GM12878 (cell line): ENCODE measurements around the gene VPS26A. TPM values are rescaled to one million over a fixed set of nuclear protein-coding genes. Genes with fewer than 3 reads are reported as not detected.

Experiments used
- ATAC-seq: fragments of 200-7000 bp; cut with Tn5 transposase; 3 replicates; pipeline ENCODE4 v1.9.1; 2020; ENCODE audit warnings: mild to moderate bottlenecking, moderate library complexity
- BruUV-seq: library from RNA; stranded (reverse); fragments of 400-500 nt; replicated peaks from 2 replicates; lab custom pipeline; 2021; lab: Mats Ljungman, UMichigan
- CTCF ChIA-PET: fragments of 300-600 bp; sonication (Branson Sonifier 250); formaldehyde crosslinking; extraction: SDS; loops from one replicate; lab custom pipeline; 2021; ENCODE audit warnings: inconsistent platforms; lab: Yijun Ruan, JAX
- POLR2A ChIA-PET: fragments of 350-600 bp; formaldehyde crosslinking; extraction: SDS; loops from one replicate; lab custom pipeline; 2021; ENCODE audit warnings: inconsistent platforms; lab: Charles Lee
- RAD21 ChIA-PET: fragments of 300-600 bp; sonication (Branson Sonifier 250); formaldehyde crosslinking; loops from one replicate; lab custom pipeline; 2023; ENCODE audit warnings: antibody characterized with exemption; ENCODE audit not compliant: unreplicated experiment; lab: Charles Lee
- SMC1A ChIA-PET: fragments of 300-600 bp; sonication (Branson Sonifier 250); formaldehyde crosslinking; loops from one replicate; lab custom pipeline; 2023; ENCODE audit not compliant: unreplicated experiment, uncharacterized antibody; lab: Charles Lee
- DNase-seq: peaks from one replicate; pipeline ENCODE4 v3.0.0-alpha.2; 2011; ENCODE audit warnings: low read depth, low spot score
- FAIRE-seq: peaks from 3 replicates; lab custom pipeline; 2011; peaks lifted over from hg19 to GRCh38; lab: Jason Lieb, UNC
- H2AFZ ChIP-seq: 2 replicates; pipeline ENCODE4 v1.6.0; 2011; ENCODE audit warnings: low read depth, low read length, control low read depth; ENCODE audit not compliant: control insufficient read depth
- H3K27ac ChIP-seq: 2 replicates; pipeline ENCODE4 v1.5.1; 2011; ENCODE audit warnings: control low read depth; ENCODE audit not compliant: control insufficient read depth, insufficient read depth
- H3K27me3 ChIP-seq, 2 experiments: replicated peaks in 1 of 2; 2 replicates each; pipeline versions ENCODE4 v1.6.0 to v1.6.1; 2011; ENCODE audit warnings: low read length in 1 of 2; ENCODE audit not compliant: control insufficient read depth in 2 of 2, insufficient read depth in 2 of 2
- H3K36me3 ChIP-seq, 2 experiments: 2 replicates each; pipeline ENCODE4 v1.5.1; 2011; ENCODE audit warnings: low read length in 1 of 2; ENCODE audit not compliant: control insufficient read depth in 2 of 2, insufficient read depth in 2 of 2
- H3K4me1 ChIP-seq: 2 replicates; pipeline ENCODE4 v1.6.1; 2011; ENCODE audit warnings: mild to moderate bottlenecking, low read length, moderate library complexity, mixed read lengths; ENCODE audit not compliant: control insufficient read depth, insufficient read depth
- H3K4me2 ChIP-seq: 2 replicates; pipeline ENCODE4 v1.6.0; 2011; ENCODE audit warnings: control low read depth; ENCODE audit not compliant: control insufficient read depth, insufficient read depth
- H3K4me3 ChIP-seq: fragments of 200-600 bp; sonication (generic); 2 replicates; pipeline ENCODE4 v1.5.1; 2016
- H3K79me2 ChIP-seq: 2 replicates; pipeline ENCODE4 v1.6.0; 2011; ENCODE audit warnings: low read length; ENCODE audit not compliant: control insufficient read depth, insufficient read depth
- H3K9ac ChIP-seq: 2 replicates; pipeline ENCODE4 v1.8.0; 2011; ENCODE audit warnings: low read length, control low read depth, mixed read lengths; ENCODE audit not compliant: control insufficient read depth, insufficient read depth
- H3K9me3 ChIP-seq: replicated peaks from 3 replicates; pipeline ENCODE4 v1.5.1; 2011; ENCODE audit warnings: mild to moderate bottlenecking, low read length; ENCODE audit not compliant: control insufficient read depth, insufficient read depth
- H4K20me1 ChIP-seq: 2 replicates; pipeline ENCODE4 v1.6.0; 2011; ENCODE audit not compliant: control insufficient read depth, insufficient read depth
- CHD4 ChIP-seq: fragments of 200-600 bp; sonication (generic); IDR thresholded peaks from 2 replicates; pipeline ENCODE4 v1.6.1; 2016; ENCODE audit warnings: mild to moderate bottlenecking
- EP300 ChIP-seq, 2 experiments: fragments of 150-350 bp in 1 of 2; IDR thresholded peaks; 2 replicates each; pipeline ENCODE4 v1.6.1; 2011 to 2012; ENCODE audit warnings: low read depth in 2 of 2, low read length in 2 of 2, borderline replicate concordance in 1 of 2, improper control_type of control experiment in 1 of 2, inconsistent platforms in 1 of 2; ENCODE audit not compliant: control insufficient read depth in 1 of 2
- ETV6 ChIP-seq, 2 experiments: fragments of 450-650 bp in 1 of 2; IDR thresholded peaks in 1 of 2; conservative IDR thresholded peaks in 1 of 2; 2 replicates each; pipeline ENCODE4 v1.6.1; 2014; ENCODE audit warnings: antibody characterized with exemption in 1 of 2, borderline replicate concordance in 1 of 2, low read depth in 1 of 2, mild to moderate bottlenecking in 1 of 2, moderate library complexity in 1 of 2
- SMARCA5 ChIP-seq: fragments of 450-650 bp; IDR thresholded peaks from 2 replicates; pipeline ENCODE4 v1.6.1; 2017; ENCODE audit warnings: mild to moderate bottlenecking
- SUZ12 ChIP-seq: fragments of 200-600 bp; sonication (generic); IDR thresholded peaks from one replicate; pipeline ENCODE4 v1.6.1; 2018; ENCODE audit warnings: antibody characterized with exemption, mild to moderate bottlenecking; ENCODE audit not compliant: unreplicated experiment
- TARDBP ChIP-seq: IDR thresholded peaks from 2 replicates; pipeline ENCODE4 v1.6.1; 2016; ENCODE audit warnings: borderline replicate concordance
- WGBS: methylation state at CpG from one replicate; pipeline ENCODE4 v1.1.6; 2016; ENCODE audit warnings: low lambda C conversion rate; ENCODE audit not compliant: insufficient replicate concordance, insufficient coverage; ENCODE audit errors: missing lambda C conversion rate; 5-methylcytosine and 5-hydroxymethylcytosine counted together
- in situ Hi-C: fragments of 300-500 bp; cut with MboI; formaldehyde crosslinking; loops from 9 replicates; pipeline ENCODE4 v1.14.3; 2018; ENCODE audit warnings: mixed read lengths
- intact Hi-C: fragments of 100-400 bp; cut with micrococcal nuclease; formaldehyde crosslinking; loops from one replicate; pipeline ENCODE4 v1.14.2; 2022; ENCODE audit not compliant: unreplicated experiment
- polyA plus RNA-seq, 11 experiments: library from polyadenylated mRNA; depleted of rRNA in 4 of 11; unstranded in 6 of 11; stranded (reverse) in 5 of 11; fragments of >200 nt; fragmentation: Nextera tagmentation in 4 of 11; fragmentation: Illumina TruSeq in 1 of 11; extraction: Ambion mirVana in 4 of 11; extraction: Trizol in 1 of 11; gene quantifications; 1 replicate in 1 of 11; 2 replicates in 10 of 11; pipeline versions ENCODE4 v1.2.1 to v1.2.3, GENCODE V29; 2011 to 2016; ENCODE audit warnings: inconsistent platforms in 2 of 11, missing spikeins in 2 of 11, low read depth in 1 of 11
- total RNA-seq, 4 experiments: library from RNA; depleted of rRNA in 3 of 4; stranded (reverse); fragments of >200 nt in 3 of 4; fragmentation: Illumina TruSeq in 1 of 4; extraction: Trizol in 1 of 4; gene quantifications; 2 replicates each; pipeline versions ENCODE4 v1.2.1 to v1.2.3, GENCODE V29; 2013 to 2021
- TF ChIP-seq, protein P1 (sequence below): fragments of 450-650 bp; IDR thresholded peaks from 2 replicates; pipeline ENCODE4 v1.6.1; 2016; ENCODE audit warnings: mild to moderate bottlenecking
- TF ChIP-seq, protein P2 (sequence below): fragments of 450-650 bp; IDR thresholded peaks from 2 replicates; pipeline ENCODE4 v1.6.1; 2016; ENCODE audit warnings: mild to moderate bottlenecking, moderate library complexity, borderline replicate concordance
- TF ChIP-seq, protein P3 (sequence below), 3 experiments: IDR thresholded peaks in 2 of 3; conservative IDR thresholded peaks in 1 of 3; 2 replicates each; pipeline ENCODE4 v1.5.1; 2011; ENCODE audit warnings: low read depth in 3 of 3, low read length in 3 of 3, mild to moderate bottlenecking in 3 of 3, control low read depth in 2 of 3, moderate library complexity in 2 of 3, inconsistent platforms in 1 of 3, mixed read lengths in 1 of 3; ENCODE audit not compliant: control insufficient read depth in 2 of 3, insufficient read depth in 1 of 3; ENCODE audit errors: extremely low read depth in 1 of 3
- TF ChIP-seq, protein P4 (sequence below): fragments of 450-650 bp; IDR thresholded peaks from 2 replicates; pipeline ENCODE4 v1.6.1; 2016; ENCODE audit warnings: mild to moderate bottlenecking

The VPS26A gene
- total and polyA plus RNA-seq, 10 of the 15 experiments (the other 5 are each of a cell fraction or from before 2014, with no cell fraction given): 16.8 to 72.3 (median 26.8) TPM

DNA sequence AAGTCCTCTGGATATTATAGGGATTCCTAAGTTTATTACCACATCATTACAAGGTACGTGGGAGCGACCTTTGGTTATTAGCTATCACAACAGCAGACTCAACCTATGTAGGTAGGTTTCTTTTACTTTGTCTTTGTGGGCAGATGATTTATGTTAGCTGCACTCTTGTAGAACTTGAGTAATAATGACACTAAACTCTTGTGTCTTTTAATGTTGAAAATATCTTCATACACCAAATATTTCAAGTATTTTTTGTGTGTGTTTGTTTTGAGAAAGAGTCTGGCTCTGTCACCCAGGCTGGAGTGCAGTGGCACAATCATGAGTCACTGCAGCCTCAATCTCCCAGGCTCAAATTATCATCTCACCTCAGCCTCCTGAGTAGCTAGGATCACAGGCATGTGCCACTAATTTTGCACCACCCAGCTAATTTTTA lies 36.8 kb downstream of the VPS26A start (continued):
- TF ChIP-seq EP300 (IDR thresholded peaks at IDR 0.05; ENCODE audit: borderline replicate concordance in 1 of 2, control insufficient read depth in 1 of 2, low read depth in 2 of 2, low read length in 2 of 2): no peak
- TF ChIP-seq, protein P1, sequence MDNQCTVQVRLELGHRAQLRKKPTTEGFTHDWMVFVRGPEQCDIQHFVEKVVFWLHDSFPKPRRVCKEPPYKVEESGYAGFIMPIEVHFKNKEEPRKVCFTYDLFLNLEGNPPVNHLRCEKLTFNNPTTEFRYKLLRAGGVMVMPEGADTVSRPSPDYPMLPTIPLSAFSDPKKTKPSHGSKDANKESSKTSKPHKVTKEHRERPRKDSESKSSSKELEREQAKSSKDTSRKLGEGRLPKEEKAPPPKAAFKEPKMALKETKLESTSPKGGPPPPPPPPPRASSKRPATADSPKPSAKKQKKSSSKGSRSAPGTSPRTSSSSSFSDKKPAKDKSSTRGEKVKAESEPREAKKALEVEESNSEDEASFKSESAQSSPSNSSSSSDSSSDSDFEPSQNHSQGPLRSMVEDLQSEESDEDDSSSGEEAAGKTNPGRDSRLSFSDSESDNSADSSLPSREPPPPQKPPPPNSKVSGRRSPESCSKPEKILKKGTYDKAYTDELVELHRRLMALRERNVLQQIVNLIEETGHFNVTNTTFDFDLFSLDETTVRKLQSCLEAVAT: no peak
- TF ChIP-seq SMARCA5: no peak

DNA sequence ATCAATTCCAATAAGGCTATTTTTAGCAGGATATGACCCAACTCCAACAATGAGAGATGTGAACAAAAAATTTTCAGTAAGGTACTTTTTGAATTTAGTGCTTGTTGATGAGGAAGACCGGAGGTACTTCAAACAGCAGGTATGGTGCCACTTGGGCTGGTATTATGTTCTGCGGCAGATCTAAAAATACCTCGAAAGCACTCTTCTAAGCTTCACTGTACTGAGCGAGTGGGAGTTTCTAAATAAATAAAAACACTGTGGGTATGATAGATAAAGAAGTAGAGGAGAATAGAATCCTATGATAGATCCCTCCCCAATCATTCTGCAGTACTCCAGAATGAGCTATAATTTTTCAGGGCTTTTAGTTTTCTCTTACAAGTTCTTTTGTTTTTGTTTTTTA lies 44.5 kb downstream of the VPS26A start:
- ChIA-PET RAD21 (no interaction called here), CTCF (no interaction called here), SMC1A (no interaction called here), POLR2A (no interaction called here)
- Histone ChIP-seq H2AFZ (no peak overlapping the region), H3K27me3 (no peaks in the 10 kb centered on the region), H3K36me3 (peaks cover 0 to 9% of the 10 kb centered on the region in 2 experiments; a peak in 2 of 4 replicates), H3K9ac (no peak overlapping the region), H3K4me3 (no peak overlapping the region), H3K9me3 (no peaks in the 10 kb centered on the region), H3K27ac (no peak overlapping the region), H3K79me2 (no peaks in the 10 kb centered on the region), H4K20me1 (no peaks in the 10 kb centered on the region), H3K4me2 (no peak overlapping the region), H3K4me1 (peaks cover 6% of the 10 kb centered on the region; the same call in 1 of the 2 replicates)
- FAIRE-seq: no peak
- ATAC-seq: no peak
- in situ Hi-C loops: no loop called here
- 99% methylated on average over 4 of the region's 4 CpGs for WGBS
- DNase-seq: no peak
- BruUV-seq: no TSS peak
- intact Hi-C loops: no loop called here
- TF ChIP-seq, protein P2, sequence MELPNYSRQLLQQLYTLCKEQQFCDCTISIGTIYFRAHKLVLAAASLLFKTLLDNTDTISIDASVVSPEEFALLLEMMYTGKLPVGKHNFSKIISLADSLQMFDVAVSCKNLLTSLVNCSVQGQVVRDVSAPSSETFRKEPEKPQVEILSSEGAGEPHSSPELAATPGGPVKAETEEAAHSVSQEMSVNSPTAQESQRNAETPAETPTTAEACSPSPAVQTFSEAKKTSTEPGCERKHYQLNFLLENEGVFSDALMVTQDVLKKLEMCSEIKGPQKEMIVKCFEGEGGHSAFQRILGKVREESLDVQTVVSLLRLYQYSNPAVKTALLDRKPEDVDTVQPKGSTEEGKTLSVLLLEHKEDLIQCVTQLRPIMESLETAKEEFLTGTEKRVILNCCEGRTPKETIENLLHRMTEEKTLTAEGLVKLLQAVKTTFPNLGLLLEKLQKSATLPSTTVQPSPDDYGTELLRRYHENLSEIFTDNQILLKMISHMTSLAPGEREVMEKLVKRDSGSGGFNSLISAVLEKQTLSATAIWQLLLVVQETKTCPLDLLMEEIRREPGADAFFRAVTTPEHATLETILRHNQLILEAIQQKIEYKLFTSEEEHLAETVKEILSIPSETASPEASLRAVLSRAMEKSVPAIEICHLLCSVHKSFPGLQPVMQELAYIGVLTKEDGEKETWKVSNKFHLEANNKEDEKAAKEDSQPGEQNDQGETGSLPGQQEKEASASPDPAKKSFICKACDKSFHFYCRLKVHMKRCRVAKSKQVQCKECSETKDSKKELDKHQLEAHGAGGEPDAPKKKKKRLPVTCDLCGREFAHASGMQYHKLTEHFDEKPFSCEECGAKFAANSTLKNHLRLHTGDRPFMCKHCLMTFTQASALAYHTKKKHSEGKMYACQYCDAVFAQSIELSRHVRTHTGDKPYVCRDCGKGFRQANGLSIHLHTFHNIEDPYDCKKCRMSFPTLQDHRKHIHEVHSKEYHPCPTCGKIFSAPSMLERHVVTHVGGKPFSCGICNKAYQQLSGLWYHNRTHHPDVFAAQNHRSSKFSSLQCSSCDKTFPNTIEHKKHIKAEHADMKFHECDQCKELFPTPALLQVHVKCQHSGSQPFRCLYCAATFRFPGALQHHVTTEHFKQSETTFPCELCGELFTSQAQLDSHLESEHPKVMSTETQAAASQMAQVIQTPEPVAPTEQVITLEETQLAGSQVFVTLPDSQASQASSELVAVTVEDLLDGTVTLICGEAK: no peak
- TF ChIP-seq ETV6 (conservative IDR thresholded peaks at IDR 0.05 in 1 of 2, IDR thresholded peaks at IDR 0.05 in 1 of 2; ENCODE audit: borderline replicate concordance in 1 of 2, low read depth in 1 of 2): no peak
- TF ChIP-seq TARDBP: no peak
- TF ChIP-seq CHD4: no peak
- TF ChIP-seq SUZ12: no peak
- TF ChIP-seq, protein P3, sequence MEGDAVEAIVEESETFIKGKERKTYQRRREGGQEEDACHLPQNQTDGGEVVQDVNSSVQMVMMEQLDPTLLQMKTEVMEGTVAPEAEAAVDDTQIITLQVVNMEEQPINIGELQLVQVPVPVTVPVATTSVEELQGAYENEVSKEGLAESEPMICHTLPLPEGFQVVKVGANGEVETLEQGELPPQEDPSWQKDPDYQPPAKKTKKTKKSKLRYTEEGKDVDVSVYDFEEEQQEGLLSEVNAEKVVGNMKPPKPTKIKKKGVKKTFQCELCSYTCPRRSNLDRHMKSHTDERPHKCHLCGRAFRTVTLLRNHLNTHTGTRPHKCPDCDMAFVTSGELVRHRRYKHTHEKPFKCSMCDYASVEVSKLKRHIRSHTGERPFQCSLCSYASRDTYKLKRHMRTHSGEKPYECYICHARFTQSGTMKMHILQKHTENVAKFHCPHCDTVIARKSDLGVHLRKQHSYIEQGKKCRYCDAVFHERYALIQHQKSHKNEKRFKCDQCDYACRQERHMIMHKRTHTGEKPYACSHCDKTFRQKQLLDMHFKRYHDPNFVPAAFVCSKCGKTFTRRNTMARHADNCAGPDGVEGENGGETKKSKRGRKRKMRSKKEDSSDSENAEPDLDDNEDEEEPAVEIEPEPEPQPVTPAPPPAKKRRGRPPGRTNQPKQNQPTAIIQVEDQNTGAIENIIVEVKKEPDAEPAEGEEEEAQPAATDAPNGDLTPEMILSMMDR (IDR thresholded peaks at IDR 0.05 in 2 of 3, conservative IDR thresholded peaks at IDR 0.05 in 1 of 3; ENCODE audit: control insufficient read depth in 2 of 3, extremely low read depth in 1 of 3, insufficient read depth in 1 of 3, low read depth in 3 of 3, low read length in 3 of 3): no peak
- TF ChIP-seq, protein P4, sequence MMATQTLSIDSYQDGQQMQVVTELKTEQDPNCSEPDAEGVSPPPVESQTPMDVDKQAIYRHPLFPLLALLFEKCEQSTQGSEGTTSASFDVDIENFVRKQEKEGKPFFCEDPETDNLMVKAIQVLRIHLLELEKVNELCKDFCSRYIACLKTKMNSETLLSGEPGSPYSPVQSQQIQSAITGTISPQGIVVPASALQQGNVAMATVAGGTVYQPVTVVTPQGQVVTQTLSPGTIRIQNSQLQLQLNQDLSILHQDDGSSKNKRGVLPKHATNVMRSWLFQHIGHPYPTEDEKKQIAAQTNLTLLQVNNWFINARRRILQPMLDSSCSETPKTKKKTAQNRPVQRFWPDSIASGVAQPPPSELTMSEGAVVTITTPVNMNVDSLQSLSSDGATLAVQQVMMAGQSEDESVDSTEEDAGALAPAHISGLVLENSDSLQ: no peak
